Ovary (tissue), 9 donors: ENCODE data around the gene CAB39L. TPM values are rescaled to one million over a fixed set of nuclear protein-coding genes. Genes with fewer than 3 reads are reported as not detected.

ENCODE experiments used
- DNase-seq, 5 donors: peaks; one replicate each; pipeline ENCODE4 v3.0.0-alpha.2; 2019 to 2020
- H3K27ac ChIP-seq, 2 donors: fragments of 200-600 bp; one replicate each; pipeline versions ENCODE4 v1.5.1 to v1.8.0; 2019 to 2022
- H3K27me3 ChIP-seq: fragments of 200-600 bp; one replicate; pipeline ENCODE4 v1.8.0; 2022
- H3K36me3 ChIP-seq: fragments of 200-600 bp; sonication (generic); one replicate; pipeline ENCODE4 v1.5.1; 2019
- H3K4me1 ChIP-seq: one replicate; pipeline ENCODE4 v1.8.1; 2013; ENCODE audit warnings: mild to moderate bottlenecking, moderate library complexity; ENCODE audit not compliant: insufficient read depth
- H3K4me3 ChIP-seq: fragments of 200-600 bp; sonication (generic); one replicate; pipeline ENCODE4 v1.5.1; 2017
- H3K9me3 ChIP-seq, 2 donors: fragments of 200-600 bp in 1 of 2; sonication (generic) in 1 of 2; one replicate each; pipeline versions ENCODE4 v1.5.1 to v1.8.1; 2013 to 2019; ENCODE audit warnings: mild to moderate bottlenecking in 1 of 2, moderate library complexity in 1 of 2
- CTCF ChIP-seq, 3 donors: fragments of 450-650 bp in 2 of 3; fragments of 200-600 bp in 1 of 3; IDR thresholded peaks; one replicate each; pipeline versions ENCODE4 v1.5.1 to v1.8.0; 2016 to 2022; ENCODE audit warnings: antibody characterized with exemption in 3 of 3, mild to moderate bottlenecking in 1 of 3
- EP300 ChIP-seq: sonication (generic); formaldehyde crosslinking; IDR thresholded peaks from one replicate; pipeline ENCODE4 v1.6.1; 2017; ENCODE audit warnings: antibody characterized with exemption
- POLR2A ChIP-seq: fragments of 450-650 bp; IDR thresholded peaks from one replicate; pipeline ENCODE4 v1.6.1; 2017; ENCODE audit warnings: antibody characterized with exemption, mild to moderate bottlenecking, moderate library complexity
- WGBS, 3 donors: extraction: QIAGEN DNeasy Blood & Tissue Kit in 1 of 3; methylation state at CpG; one replicate each; pipeline versions ENCODE4 v1.1.5 to v1.1.7; 2013 to 2017; 5-methylcytosine and 5-hydroxymethylcytosine counted together
- intact Hi-C, 4 donors: fragments of 100-400 bp; cut with DNase I; formaldehyde crosslinking; loops; one replicate each; pipeline versions ENCODE4 v1.11.0 to v1.15.1; 2022 to 2023
- polyA plus RNA-seq, 2 donors: library from polyadenylated mRNA; stranded (reverse); fragments of 200-250 nt in 1 of 2; fragments of 350-450 nt in 1 of 2; fragmentation: Illumina TruSeq in 1 of 2; extraction: RNeasy Lipid Tissue Mini Kit (QIAGEN cat#74804) in 1 of 2; gene quantifications; one replicate each; pipeline ENCODE4 v1.2.3, GENCODE V29; 2013 to 2014
- total RNA-seq, 7 donors: library from RNA; depleted of rRNA in 2 of 7; stranded (reverse); fragments of >200 nt in 2 of 7; fragmentation: NEBNext Ultra II Directional in 3 of 7; extraction: Animal tissue kit (Norgen Biotek cat#: 25700) in 3 of 7; gene quantifications; one replicate each; pipeline versions ENCODE4 v1.1.0 to v1.2.4, GENCODE V29; 2016 to 2023
- donor health status: DM: no; HTN: no; CAD: no; lungs with moderate emphysema.
- donor health status: DM: no; HTN: no; CAD: no.
- donor health status: Bipolar disorder and iron deficiency.
- donor health status: DM: yes; HTN: yes; CAD: no.
- donor health status: DM: no; HTN: no; CAD: no.
- donor health status: DM: yes; HTN: yes; CAD: no.

The CAB39L gene
- total and polyA plus RNA-seq, 9 donors = 15.9 to 42.7 (median 24.7) TPM

- H3K4me3 ChIP-seq = no peak overlapping the region
- peak overlapping the region in 1 of 2 donors; percentile 27 for H3K27ac ChIP-seq
- H3K4me1 ChIP-seq = peaks cover 9% of the 10 kb centered on the region
- no peaks in the 10 kb centered on the region for H3K36me3 ChIP-seq
- no peaks in the 10 kb centered on the region for H3K27me3 ChIP-seq
- TF ChIP-seq EP300 = no peak
- TF ChIP-seq CTCF (IDR thresholded peaks at IDR 0.05) = no peak
- no peak for TF ChIP-seq POLR2A
- H3K9me3 ChIP-seq = no peaks in the 10 kb centered on the region
- intact Hi-C loops = loop anchor here (5.0 to 10.0 kb wide), 4 partner anchors 135 to 305 kb away; partner anchors contain the start of gene RCBTB1 (in 1 of the 4)
- WGBS, 3 donors = 54 to 88% (median 78%) methylated on average over 7 of the region's 7 CpGs
- DNase-seq = no peak
Measured at GRCh38 chr13:49302222-49302621, 141.6 kb downstream of the CAB39L start.

- DNase-seq = peak in 4 of 5 donors; percentile 54 to 70 (median 60)
- intact Hi-C loops = loop anchor here (2.0 to 10.0 kb wide), 5 partner anchors 136 to 306 kb away; partner anchors contain the start of gene RCBTB1 (in 1 of the 4)
- no peaks in the 10 kb centered on the region for H3K9me3 ChIP-seq
- H3K27ac ChIP-seq = peak overlapping the region in 1 of 2 donors; percentile 46
- TF ChIP-seq POLR2A (no peak), CTCF (IDR thresholded peaks at IDR 0.05) (peak; percentile 78 to 92 (median 91))
- no peaks in the 10 kb centered on the region for H3K36me3 ChIP-seq
- peaks cover 6% of the 10 kb centered on the region for H3K4me1 ChIP-seq
- H3K27me3 ChIP-seq = no peaks in the 10 kb centered on the region
- H3K4me3 ChIP-seq = peak overlapping the region; percentile 3
- WGBS, 3 donors = 34 to 35% (median 35%) methylated on average over 20 of the region's 20 CpGs
Measured at GRCh38 chr13:49300739-49301589, 142.9 kb downstream of the CAB39L start.

- H3K4me3 ChIP-seq = no peak overlapping the region
- WGBS, 3 donors = 43 to 51% (median 50%) methylated on average over 5 of the region's 5 CpGs
- intact Hi-C loops = loop anchor here (2.0 to 10.0 kb wide), 5 partner anchors 137 to 307 kb away; partner anchors contain the start of gene RCBTB1 (in 1 of the 4)
- no peak for DNase-seq
- peaks cover 6% of the 10 kb centered on the region for H3K4me1 ChIP-seq
- no peaks in the 10 kb centered on the region for H3K36me3 ChIP-seq
- no peaks in the 10 kb centered on the region for H3K27me3 ChIP-seq
- H3K27ac ChIP-seq = peak overlapping the region in 1 of 2 donors; percentile 46
- H3K9me3 ChIP-seq = no peaks in the 10 kb centered on the region
- no peak for TF ChIP-seq EP300
- no peak for TF ChIP-seq POLR2A
- TF ChIP-seq CTCF (IDR thresholded peaks at IDR 0.05) = no peak
Measured at GRCh38 chr13:49300276-49300675, 143.6 kb downstream of the CAB39L start.

- no peak for TF ChIP-seq CTCF (IDR thresholded peaks at IDR 0.05)
- TF ChIP-seq POLR2A = no peak
- no peak for TF ChIP-seq EP300
- no peak for DNase-seq
- Histone ChIP-seq H3K27ac (peak overlapping the region in 1 of 2 donors; percentile 3), H3K9me3 (no peaks in the 10 kb centered on the region), H3K4me3 (no peak overlapping the region), H3K36me3 (no peaks in the 10 kb centered on the region), H3K27me3 (no peaks in the 10 kb centered on the region), H3K4me1 (peaks cover 9% of the 10 kb centered on the region)
- 82 to 85% (median 83%) methylated on average over 7 of the region's 7 CpGs for WGBS, 3 donors
- intact Hi-C loops = no loop called here
Measured at GRCh38 chr13:49298903-49299605, 144.8 kb downstream of the CAB39L start.
